HG02973 (cell line): ENCODE data around the gene CTSD.
A peak's percentile ranks its signal among the peaks of the same experiment; 100 is the strongest.
"Not testable (repeated sequence)": the region's sequence is repeated elsewhere in the genome, so short reads cannot be mapped to it uniquely, and the experiment has no call there.

Experiments used
- ATAC-seq: cut with Tn5 transposase; IDR thresholded peaks from one replicate; pipeline ENCODE4 v1.9.1; 2021; ENCODE audit warnings: moderate library complexity; ENCODE audit not compliant: unreplicated experiment

The CTSD gene

DNA sequence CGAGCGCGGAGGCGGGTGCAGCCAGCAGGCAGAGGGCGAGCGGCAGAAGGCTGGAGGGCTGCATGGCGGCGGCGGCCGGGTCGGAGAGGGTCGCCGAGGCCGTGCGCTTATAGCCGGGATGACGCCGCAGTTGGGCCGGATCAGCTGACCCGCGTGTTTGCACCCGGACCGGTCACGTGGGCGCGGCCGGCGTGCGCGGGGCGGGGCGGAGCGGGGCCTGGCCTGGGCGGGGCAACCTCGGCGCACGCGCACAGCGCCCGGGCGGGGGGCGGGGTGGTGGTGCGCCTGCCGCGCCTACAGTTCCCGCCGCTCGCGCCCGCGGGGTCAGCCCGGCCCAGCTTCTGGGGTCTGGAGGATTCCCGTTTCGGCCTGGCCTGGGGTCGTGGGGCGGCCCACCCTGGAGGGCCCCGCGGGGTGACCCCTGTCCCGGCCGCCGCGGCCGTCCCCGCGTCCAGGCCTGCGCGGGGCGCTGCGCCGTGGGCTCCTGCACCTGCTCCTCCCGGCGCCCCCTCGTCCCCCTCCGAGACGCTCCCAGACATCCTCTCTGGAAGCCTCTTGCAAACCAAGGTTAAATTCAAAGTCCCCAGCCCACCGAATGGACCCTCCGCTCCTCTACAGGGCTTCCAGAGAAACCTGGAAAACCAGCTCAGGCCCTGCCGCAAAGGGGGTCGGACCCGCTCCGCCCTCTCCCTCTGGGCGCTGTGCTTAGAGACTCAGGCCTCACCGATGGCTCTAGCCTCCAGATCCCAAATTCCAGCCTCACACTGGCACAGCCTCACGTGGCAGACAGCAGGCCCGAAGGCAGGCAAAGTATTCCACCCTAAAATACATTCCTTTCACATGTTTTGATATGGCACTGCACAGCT, at the start of gene CTSD:
CTSD (minus strand) TSS at position 132 of the 866 bp plus-strand sequence; CDS start at position 64, 68 bp downstream.
- peak; percentile 47 for ATAC-seq

DNA sequence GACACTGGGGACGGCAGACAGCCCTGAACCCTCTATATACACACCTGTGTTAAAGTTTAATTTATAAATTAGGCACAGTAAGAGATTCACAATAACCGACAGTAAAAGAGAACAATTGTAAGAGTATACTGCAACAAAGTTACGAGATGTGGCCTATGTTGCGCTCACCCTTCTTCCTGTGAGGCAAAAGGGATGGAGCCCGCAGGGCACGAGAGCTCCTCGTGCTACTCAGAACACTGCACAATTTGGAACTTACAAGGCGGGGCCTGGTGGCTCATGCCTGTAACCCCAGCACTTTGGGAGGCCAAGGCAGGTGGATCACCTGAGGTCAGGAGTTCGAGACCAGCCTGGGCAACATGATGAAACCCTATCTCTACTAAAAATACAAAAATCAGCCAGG, 49.6 kb upstream of the CTSD start:
- not testable (repeated sequence) for ATAC-seq

DNA sequence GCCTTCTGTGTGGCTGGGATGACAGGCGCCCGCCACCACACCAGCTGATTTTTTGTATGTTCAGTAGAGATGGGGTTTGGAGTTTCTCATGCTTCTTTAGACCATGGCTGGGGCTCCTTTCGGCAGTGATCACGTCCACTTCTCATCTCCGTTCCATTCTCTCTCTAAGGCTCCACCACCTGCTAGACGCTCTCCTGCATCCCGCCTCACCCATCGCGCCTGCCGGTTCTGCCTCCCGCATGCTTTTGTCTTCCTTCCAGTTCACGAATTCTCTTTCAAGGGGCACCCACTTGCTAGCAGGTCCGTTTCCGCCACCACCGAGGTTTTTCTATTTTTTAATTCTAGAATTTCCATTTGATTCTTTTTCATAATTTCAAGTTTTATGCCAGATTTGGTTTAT, 49.1 kb upstream of the CTSD start:
- ATAC-seq = no peak

DNA sequence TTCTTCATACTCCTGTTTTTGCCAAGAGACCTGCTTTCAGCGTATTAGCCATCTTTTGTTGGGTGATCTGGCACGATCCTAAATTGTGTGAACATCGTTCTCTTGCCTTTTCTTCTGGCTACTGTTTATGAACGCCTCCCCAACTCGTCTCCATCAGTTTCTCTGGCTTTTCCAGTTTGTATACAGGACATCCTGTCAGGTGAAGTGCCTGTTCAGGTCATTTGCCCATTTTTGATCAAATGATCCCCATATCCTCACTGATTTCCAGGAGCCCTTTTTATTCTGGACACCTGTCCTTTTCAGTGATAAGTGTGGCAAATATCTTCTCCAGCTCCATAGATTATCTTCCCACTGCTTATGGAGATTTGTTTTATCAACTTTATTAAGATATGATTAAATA, 48.5 kb upstream of the CTSD start:
- no peak for ATAC-seq

DNA sequence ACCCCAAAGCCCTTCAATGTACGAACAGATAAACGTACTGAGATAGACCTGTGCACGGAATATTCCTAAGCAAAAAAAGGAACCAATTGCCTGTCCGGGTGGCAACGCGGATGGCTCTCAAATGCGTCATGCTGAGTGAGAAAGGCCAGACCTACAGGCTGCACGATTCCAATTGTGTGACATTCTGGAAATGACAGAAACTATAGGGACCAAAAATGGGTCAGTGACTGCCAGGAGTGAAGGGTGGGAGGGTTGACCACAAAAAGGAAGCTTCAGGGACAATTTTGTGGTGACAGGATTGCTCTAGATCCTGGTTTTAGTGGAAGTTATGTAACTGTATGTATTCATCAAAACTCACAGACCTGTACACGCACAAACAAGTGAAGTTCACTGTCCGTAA, 47.0 kb upstream of the CTSD start:
- ATAC-seq = no peak

DNA sequence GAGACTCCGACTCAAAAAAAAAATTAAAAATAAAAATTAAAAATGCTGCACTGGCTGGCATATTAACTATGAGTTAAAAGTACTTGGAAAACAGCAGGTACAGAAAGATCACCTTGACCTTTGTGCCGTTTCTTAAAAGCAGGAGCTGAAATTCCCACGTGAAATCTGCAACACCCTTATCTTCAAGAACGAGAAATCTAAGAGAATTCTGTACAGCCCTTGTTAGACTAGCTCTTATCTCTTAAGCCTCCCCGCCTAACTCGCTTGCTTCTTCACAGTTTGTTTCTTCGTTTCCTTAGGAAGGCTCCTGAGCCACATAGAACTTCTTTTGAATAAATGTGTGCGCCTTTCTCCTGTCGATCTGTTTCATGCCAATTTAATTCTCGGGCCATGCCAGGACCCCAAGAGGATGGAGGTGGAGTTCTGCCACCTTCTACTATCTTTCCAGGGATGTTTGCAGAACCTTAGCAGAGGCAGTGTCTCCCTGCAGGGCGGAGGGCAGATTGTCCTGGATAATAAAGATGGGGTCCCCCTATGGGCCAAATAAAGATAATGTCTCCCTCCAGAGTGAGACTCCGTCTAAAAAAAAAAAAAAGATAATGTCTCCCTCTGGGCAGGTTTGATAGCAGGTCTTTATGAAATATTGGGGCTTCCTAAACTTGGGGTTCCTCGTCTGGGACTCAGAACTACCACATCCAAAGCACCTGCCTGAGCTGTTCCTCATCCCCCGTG, 43.7 kb upstream of the CTSD start:
- ATAC-seq = no peak

DNA sequence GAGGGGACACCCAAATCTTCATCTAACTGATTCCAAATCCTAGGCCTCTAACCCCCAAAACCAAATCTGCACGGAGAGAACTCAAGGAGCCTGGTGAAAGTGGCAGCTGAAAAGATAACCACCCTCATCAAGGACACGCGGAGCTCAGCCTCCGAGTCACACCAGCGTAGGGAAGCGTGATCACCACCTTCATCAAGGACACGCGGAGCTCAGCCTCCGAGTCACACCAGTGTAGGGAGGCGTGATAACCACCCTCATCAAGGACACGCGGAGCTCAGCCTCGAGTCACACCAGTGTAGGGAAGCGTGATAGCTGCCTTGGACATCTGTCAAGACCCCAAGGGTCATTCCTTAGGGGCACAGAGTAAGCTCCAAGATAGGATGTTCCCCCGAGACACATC, 41.8 kb upstream of the CTSD start:
- ATAC-seq = no peak

DNA sequence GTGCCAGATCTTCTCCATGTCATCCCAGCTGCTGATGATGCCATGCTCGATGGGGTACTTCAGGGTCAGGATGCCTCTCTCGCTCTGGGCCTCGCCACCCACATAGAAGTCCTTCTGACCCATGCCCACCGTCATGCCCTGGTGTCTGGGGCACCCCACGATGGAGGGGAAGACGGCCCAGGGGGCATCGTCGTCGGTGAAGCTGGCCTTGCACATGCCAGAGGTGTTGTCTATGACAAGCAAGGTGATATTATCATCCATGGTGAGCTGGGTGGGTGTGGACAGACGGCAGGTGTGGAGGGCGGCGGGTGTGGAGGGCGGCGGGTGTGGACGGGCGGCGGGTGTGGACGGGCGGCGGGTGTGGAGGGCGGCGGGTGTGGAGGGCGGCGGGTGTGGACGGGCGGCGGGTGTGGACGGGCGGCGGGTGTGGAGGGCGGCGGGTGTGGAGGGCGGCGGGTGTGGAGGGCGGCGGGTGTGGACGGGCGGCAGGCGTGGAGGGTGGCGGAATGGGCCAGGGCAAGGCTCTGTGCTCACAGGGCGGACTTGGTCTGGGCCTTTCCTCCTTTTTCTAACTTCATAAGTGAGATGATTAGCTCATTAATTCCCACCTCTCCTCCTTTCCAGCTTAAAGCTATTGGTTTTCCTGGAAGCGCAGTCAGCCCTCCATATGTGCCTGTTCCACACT, 40.2 kb upstream of the CTSD start:
- not testable (repeated sequence) for ATAC-seq

DNA sequence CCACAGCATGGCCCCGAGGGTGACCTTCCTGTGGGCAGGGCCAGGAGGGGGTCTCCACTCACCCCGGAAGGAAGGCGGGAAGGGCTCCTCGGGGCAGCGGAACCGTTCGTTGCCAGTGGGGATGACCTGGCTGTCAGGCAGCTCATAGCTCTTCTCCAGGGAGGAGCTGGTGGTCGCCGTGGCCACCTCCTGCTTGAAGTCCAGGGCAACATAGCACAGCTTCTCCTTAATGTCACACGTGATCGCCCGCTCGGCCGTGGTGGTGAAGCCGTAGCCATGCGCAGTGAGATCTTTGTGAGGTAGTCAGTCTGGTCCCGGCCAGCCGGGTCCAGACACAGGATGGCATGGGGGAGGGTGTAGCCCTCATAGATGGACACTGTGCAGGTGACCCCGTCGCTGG, 39.5 kb upstream of the CTSD start:
- ATAC-seq = no peak

DNA sequence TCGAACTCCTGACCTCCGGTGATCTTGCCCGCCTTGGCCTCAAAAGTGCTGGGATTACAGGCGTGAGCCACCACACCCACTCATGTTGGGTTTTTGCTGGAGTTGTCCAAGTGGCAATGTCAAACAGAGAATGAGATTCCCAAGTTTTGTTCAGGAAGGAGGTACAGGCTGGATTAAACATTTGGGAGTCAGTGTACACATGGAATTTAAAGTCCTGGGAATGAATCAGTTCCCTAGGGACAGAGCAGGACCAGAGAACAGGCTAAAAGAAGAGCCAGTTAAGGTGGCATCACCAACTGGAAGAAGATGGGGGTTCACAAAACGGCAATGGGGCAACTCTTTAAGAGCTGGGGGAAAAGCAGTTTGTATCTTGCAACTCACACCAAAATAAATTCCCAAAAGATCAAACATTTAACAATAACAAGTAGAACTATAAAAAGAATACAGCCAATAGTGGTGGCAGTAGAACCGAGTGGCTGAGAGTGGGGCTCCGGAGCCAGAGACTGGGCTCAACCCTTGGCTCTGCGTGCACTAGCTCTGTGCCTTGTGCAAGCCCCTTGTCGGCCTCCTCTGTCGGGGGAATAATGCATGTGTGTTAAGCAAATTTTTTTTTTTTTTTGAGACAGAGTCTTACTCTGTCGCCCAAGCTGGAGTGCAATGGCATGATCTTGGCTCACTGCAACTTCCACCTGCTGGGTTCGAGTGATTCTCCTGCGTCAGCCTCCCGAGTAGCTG, 33.8 kb upstream of the CTSD start:
- ATAC-seq = no peak

DNA sequence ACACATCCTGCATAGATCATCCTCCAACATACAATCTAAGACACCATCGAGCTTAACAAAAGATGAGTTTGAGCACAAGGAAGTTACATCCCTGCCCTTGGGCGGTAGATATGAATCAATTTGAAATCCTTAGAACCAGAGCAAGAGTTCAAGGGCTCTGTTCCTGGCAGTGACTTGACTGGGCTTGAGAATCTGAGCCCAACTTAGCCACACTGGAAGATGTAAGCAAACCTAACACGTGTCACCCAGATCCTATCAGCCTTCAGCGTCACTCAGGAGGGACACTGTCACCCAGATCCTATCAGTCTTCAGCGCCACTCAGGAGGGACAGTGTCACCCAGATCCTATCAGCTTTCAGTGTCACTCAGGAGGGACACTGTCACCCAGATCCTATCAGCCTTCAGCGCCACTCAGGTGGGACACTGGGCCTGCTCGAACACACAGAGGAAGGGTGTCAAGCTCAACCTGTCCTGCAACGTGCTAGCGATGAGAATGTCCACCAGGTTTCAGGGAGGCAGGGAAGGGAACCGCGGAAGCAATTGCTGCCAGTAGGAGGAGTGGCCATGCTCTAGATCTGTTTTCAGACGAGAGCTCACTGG, 32.8 kb upstream of the CTSD start:
- ATAC-seq = no peak

DNA sequence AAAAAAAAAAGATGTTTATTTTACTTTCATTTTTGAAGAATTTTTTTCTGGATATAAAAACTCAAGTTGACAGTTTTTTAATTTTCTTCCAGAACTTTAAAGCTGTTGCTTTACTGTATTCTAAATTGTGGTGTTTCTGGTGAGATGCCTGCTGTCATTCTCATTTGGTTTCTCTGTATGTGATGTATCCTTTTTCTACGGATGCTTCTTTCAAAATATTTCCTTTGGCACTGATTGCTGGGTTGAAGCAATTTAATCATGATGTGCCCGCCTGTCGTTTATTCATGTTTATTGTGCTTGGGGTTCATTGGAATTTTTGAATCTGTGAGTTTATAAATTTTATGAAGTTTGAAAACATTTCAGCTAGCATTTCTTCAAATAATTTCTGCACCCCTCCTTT, 29.4 kb upstream of the CTSD start:
- ATAC-seq = no peak

DNA sequence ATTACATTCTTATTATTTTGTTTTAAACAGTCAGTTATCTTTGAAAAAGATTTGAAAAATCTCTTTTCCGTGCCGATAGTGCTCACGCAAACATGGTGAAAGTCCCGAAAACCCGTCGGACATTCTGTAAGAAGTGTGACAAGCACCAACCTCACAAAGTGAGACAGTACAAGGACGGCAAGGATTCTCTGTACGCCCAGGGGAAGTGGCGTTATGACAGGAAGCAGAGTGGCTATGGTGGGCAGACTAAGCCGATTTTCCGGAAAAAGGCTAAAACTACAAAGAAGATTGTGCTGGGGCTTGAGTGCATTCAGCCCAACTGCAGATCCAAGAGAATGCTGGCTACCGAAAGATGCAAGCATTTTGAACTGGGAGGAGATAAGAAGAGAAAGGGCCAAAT, 28.7 kb upstream of the CTSD start:
- ATAC-seq = no peak

DNA sequence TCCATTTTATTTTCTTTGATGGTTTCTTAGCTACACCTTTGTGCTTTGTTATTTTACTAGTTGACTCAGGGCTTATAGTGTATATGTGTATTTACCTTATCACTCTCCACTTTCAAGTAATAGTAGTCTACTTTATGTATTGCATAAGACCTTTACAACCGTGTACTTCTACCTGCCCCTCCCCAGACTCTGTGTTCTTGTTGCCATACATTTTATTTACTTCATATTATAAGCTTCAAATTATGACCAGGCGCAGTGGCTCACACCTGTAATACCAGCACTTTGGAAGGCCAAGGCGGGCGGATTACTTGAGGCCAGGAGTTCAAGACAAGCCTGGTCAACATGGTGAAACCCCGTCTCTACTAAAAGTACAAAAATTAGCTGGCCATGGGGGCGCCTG, 28.2 kb upstream of the CTSD start:
- ATAC-seq = no peak

DNA sequence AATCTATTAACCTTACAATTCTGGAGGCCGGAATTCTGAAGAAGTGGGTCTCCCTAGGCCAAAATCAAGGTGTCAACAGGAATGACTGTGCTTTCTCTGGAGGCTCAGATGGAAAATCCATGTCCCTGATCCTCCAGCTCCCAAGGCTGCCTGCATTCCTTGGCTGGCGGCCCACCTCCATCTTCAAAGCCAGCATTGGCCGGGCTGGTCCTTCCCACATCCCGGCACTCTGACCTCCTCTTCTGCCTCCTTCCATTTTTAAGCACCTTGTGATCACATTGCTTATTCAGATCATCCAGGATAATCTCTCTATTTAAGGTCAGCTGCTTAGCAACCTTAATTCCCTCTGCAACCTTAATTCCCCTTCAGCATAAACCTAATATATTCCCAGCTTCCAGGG, 22.7 kb upstream of the CTSD start:
- ATAC-seq = no peak

DNA sequence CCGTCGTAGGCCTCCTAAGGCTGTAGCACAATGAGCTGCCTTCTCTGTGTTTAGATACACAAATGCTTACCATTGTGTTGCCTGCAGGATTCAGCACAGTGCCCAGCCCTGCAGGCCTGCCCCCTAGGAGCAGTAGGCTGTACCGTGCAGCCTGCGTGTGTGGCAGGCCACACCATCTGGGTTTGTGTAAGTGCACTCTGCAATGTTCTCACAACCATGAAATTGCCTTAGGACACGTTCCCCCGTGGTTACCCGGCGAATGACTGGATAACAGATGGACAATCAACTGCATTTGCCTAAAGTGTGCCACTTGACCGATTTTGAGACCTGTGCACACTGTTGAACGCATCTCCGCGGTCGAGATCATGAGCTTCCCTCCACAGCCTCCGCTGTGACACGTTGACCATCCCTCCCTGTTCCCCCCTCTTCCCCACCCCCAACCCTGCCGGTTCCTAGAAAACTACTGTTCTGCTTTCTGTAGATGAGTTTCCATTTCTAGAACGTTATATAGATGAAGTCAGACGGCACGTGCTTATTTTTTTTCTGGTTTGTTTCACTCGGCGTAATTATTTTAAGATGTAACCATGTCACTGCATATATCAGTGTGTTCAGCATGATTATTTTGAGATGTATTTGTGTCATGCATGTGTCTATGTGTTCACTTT, 22.2 kb upstream of the CTSD start:
- ATAC-seq = no peak

DNA sequence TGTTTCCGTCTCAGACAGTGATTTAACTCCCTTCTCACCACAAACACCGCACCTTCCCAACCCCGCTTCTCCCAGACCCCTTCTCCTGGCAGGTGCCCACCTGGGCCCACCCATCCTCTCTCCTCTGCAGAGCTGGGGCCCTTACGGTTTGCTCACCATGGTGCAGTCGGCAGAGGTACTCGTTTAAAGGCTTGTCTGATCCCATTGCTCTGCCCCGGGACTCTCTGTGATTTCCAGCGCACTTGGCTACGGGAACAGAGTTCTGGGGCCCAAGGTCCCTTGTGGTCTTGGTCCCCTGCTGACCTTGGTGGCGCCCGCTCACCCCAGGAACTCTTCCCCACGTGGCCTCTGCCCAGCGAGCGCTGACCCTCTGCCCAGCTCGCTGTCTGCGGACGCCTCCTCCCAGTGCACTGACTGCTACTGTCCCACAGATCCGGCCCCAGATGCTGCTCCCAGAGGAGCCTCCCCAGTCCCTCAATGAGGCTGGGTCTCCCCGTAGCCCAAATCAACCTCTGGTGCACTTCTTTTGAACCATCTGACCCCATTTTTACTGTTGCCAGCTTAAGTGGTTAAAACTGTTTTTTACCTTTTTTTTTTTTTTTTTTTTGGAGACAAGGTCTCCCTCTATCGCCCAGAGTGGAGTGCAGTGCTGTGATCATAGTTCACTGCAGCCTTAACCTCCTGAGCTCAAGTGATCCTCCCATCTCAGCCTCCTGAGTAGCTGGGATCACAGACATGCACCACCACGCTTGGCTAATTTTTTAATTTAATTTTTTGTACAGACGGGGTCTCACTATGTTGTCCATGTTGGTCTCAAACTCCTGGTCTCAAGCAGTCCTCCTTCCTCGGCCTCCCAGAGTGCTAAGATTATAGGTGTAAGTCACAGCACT, 21.3 kb upstream of the CTSD start:
- ATAC-seq = no peak

DNA sequence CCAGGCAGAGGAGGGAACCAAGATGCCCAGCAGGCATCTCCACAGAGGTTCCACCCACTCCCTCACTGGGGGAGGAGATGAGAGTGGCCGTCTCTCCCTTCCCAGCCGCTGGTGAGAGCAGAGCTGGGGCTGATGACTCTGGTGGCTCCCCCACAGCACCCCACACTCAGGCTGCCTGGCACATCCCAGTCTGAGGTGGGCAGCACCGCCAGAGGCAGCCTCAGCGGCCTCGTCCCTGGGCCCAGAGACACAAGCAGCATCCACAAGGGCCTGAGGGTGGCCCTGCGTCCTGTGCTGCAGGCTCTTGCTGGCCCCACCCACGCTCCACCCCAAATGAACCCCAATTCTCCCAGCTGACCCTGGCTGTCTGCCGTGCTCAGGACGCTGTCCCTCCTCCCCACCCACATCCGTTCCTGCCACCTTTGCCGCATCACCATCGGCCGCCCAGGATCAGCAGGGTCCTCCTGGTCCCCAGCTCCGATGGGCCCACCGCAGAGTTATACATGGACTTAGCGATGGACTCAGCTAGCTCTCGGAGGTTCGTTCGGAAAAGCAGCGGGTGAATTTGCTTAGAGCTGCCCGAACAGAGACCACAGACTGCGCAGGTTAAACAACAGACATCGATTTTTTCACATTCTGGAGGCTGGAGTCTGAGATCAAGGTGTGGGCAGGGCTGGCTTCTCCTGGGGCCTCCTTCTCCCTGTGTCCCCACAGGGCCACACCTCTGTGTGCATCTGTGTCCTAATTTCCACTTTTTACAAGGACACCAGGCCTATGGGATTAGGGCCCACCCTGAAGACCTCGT, 20.2 kb upstream of the CTSD start:
- ATAC-seq = no peak
